ENCODE data around the gene UGT1A6. TPM values are rescaled to one million over a fixed set of nuclear protein-coding genes. Genes with fewer than 3 reads are reported as not detected.

UGT1A6 gene
- total and polyA plus RNA-seq, 10 donors: not detected

GRCh38 chr2:233773854-233774253 lies 81.2 kb downstream of the UGT1A6 start:
- Histone ChIP-seq H3K27ac (no peak overlapping the region), H3K36me3 (no peaks in the 10 kb centered on the region), H3K4me3 (no peak overlapping the region), H3K9me3 (peaks cover 0 to 26% (median 12%) of the 10 kb centered on the region in 8 donors), H3K4me1 (no peaks in the 10 kb centered on the region), H3K27me3 (replicated peaks in 1 of 7) (peaks cover 0 to 4% (median 0%) of the 10 kb centered on the region in 7 donors)
- intact Hi-C loops (cut with DNase I; ENCODE audit: low total_unique reads): no loop called here
- TF ChIP-seq CTCF (IDR thresholded peaks at IDR 0.05 in 8 of 11, conservative IDR thresholded peaks at IDR 0.05 in 3 of 11): no peak
- no peak for TF ChIP-seq POLR2AphosphoS5 (IDR thresholded peaks at IDR 0.05)
- no peak for TF ChIP-seq POLR2A (IDR thresholded peaks at IDR 0.05)
- 83 to 95% (median 89%) methylated on average over 5 of the region's 5 CpGs for WGBS, 5 donors
- DNase-seq: no peak

GRCh38 chr2:233775414-233775813 lies 82.7 kb downstream of the UGT1A6 start:
- no peaks in the 10 kb centered on the region for H3K4me1 ChIP-seq
- no peak for TF ChIP-seq CTCF (IDR thresholded peaks at IDR 0.05 in 8 of 11, conservative IDR thresholded peaks at IDR 0.05 in 3 of 11)
- no peak for TF ChIP-seq POLR2A (IDR thresholded peaks at IDR 0.05)
- no peak for TF ChIP-seq POLR2AphosphoS5 (IDR thresholded peaks at IDR 0.05)
- WGBS, 5 donors: 92 to 97% (median 95%) methylated on average over 6 of the region's 6 CpGs

GRCh38 chr2:233778030-233778429 lies 85.3 kb downstream of the UGT1A6 start, which contains the start of gene MROH2A:
MROH2A (plus strand) TSS chr2:233778330; CDS start chr2:233779359, 1,029 bp downstream.
- Histone ChIP-seq H3K4me1 (no peaks in the 10 kb centered on the region), H3K9me3 (peaks cover 0 to 26% (median 12%) of the 10 kb centered on the region in 8 donors), H3K27ac (no peak within 1 kb of the TSS), H3K27me3 (replicated peaks in 1 of 7) (peaks cover 0 to 7% (median 0%) of the 10 kb centered on the region in 7 donors), H3K4me3 (no peak within 1 kb of the TSS), H3K36me3 (no peaks in the 10 kb centered on the region)
- DNase-seq: no peak
- intact Hi-C loops (cut with DNase I; ENCODE audit: low total_unique reads): no loop called here
- 75 to 94% (median 89%) methylated on average over 2 of the region's 2 CpGs for WGBS, 5 donors
- TF ChIP-seq POLR2A (IDR thresholded peaks at IDR 0.05) (no peak), POLR2AphosphoS5 (IDR thresholded peaks at IDR 0.05) (no peak), CTCF (IDR thresholded peaks at IDR 0.05 in 8 of 11, conservative IDR thresholded peaks at IDR 0.05 in 3 of 11) (no peak)

More at GRCh38 chr2:233775414-233775813, 82.7 kb downstream of the UGT1A6 start:
- Histone ChIP-seq H3K27ac (no peak overlapping the region), H3K4me3 (no peak overlapping the region), H3K36me3 (no peaks in the 10 kb centered on the region), H3K27me3 (replicated peaks in 1 of 7) (peaks cover 0 to 7% (median 0%) of the 10 kb centered on the region in 7 donors), H3K9me3 (peaks cover 0 to 26% (median 12%) of the 10 kb centered on the region in 8 donors)
- no peak for DNase-seq
- intact Hi-C loops (cut with DNase I; ENCODE audit: low total_unique reads): no loop called here

GRCh38 chr2:233779722-233780121 lies 87.0 kb downstream of the UGT1A6 start:
- Histone ChIP-seq H3K27ac (no peak overlapping the region), H3K4me1 (no peaks in the 10 kb centered on the region), H3K27me3 (replicated peaks in 1 of 7) (peaks cover 0 to 11% (median 0%) of the 10 kb centered on the region in 7 donors), H3K9me3 (peaks cover 0 to 26% (median 12%) of the 10 kb centered on the region in 8 donors), H3K36me3 (no peaks in the 10 kb centered on the region), H3K4me3 (no peak overlapping the region)
- no peak for DNase-seq
- intact Hi-C loops (cut with DNase I; ENCODE audit: low total_unique reads): no loop called here
- 82 to 92% (median 88%) methylated on average over 3 to 4 of the region's 4 CpGs for WGBS, 5 donors
- TF ChIP-seq CTCF (IDR thresholded peaks at IDR 0.05 in 8 of 11, conservative IDR thresholded peaks at IDR 0.05 in 3 of 11) (no peak), POLR2AphosphoS5 (IDR thresholded peaks at IDR 0.05) (no peak), POLR2A (IDR thresholded peaks at IDR 0.05) (no peak)

All from spleen (tissue), 11 donors.